Measurements from ENCODE around the gene RUFY4. TPM values are rescaled to one million over a fixed set of nuclear protein-coding genes. Genes with fewer than 3 reads are reported as not detected.

RUFY4 gene
- total RNA-seq, 1 donor from 2014 or later: not detected

DNA sequence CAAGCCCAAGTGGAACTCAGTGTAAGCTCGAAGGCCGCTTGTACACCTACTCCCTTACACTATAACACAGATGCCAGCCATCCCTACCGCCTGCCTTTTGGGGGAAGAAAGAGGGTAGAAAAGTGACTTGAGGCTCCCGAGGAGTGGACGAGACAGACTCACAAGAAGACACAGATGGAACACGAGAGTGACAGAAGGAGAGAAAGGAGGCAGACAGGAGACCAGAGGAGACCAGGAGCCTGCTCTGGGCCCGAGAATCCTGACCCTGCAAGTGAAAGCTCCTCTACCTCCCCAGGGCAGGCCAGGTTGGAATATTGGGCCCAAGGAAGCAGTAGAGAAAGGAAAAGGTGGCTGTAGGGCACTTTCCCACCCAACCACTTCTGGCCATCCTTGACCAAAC lies 42.8 kb upstream of the RUFY4 start:
- TF ChIP-seq, protein P1, sequence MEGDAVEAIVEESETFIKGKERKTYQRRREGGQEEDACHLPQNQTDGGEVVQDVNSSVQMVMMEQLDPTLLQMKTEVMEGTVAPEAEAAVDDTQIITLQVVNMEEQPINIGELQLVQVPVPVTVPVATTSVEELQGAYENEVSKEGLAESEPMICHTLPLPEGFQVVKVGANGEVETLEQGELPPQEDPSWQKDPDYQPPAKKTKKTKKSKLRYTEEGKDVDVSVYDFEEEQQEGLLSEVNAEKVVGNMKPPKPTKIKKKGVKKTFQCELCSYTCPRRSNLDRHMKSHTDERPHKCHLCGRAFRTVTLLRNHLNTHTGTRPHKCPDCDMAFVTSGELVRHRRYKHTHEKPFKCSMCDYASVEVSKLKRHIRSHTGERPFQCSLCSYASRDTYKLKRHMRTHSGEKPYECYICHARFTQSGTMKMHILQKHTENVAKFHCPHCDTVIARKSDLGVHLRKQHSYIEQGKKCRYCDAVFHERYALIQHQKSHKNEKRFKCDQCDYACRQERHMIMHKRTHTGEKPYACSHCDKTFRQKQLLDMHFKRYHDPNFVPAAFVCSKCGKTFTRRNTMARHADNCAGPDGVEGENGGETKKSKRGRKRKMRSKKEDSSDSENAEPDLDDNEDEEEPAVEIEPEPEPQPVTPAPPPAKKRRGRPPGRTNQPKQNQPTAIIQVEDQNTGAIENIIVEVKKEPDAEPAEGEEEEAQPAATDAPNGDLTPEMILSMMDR (IDR thresholded peaks at IDR 0.05; ENCODE audit: borderline replicate concordance): no peak
- Histone ChIP-seq H3K9me3 (replicated peaks) (no peaks in the 10 kb centered on the region), H3K36me3 (no peaks in the 10 kb centered on the region), H3K4me1 (peaks cover 88% of the 10 kb centered on the region), H3K27me3 (ENCODE audit: low read depth) (no peaks in the 10 kb centered on the region), H3K4me3 (no peak overlapping the region), H3K27ac (replicated peaks) (peak overlapping the region; percentile 89)
- intact Hi-C loops (cut with micrococcal nuclease): no loop called here
- DNase-seq: no peak

DNA sequence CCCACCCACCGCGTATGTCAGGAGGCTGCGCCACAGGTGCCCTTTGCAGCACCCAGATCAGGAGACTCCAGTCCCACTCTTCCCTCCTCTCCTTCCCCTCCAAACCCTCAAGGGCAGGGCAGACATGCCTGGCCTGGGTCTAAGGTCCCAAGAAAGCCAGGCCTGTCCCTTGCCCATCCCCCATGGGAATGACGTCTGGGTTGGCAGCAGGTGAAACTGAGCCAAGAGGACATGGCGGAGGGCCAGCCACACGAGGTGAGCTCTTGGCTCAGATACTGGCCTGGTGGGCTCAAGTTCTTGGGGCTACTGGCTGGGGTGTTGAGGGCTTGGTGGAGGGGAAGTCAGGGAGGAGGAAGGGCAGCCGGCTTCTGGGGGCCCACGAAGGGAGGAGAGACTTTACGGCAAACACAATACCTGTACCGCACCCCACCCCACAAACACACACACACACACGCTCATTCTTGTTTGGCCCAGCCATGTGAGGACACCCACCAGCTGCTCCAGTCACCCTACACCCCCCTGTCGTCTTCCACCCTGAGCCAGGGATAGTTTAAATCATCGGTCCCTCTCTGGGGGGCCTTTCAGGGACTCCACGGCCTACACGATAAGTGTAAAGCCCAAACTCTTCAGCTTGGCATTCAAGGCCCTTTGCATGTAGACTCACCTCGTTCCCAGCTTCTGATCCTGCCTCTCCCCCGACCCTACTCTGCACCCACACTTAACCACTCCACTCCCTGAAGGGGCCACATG lies 42.2 kb upstream of the RUFY4 start:
- Histone ChIP-seq H3K9me3 (replicated peaks) (no peaks in the 10 kb centered on the region), H3K27me3 (ENCODE audit: low read depth) (no peaks in the 10 kb centered on the region), H3K27ac (replicated peaks) (peak overlapping the region; percentile 89), H3K4me3 (no peak overlapping the region), H3K36me3 (no peaks in the 10 kb centered on the region), H3K4me1 (peaks cover 87% of the 10 kb centered on the region)
- peak; percentile 62 for DNase-seq
- intact Hi-C loops (cut with micrococcal nuclease): no loop called here
- TF ChIP-seq, protein P1 (IDR thresholded peaks at IDR 0.05; ENCODE audit: borderline replicate concordance): no peak

DNA sequence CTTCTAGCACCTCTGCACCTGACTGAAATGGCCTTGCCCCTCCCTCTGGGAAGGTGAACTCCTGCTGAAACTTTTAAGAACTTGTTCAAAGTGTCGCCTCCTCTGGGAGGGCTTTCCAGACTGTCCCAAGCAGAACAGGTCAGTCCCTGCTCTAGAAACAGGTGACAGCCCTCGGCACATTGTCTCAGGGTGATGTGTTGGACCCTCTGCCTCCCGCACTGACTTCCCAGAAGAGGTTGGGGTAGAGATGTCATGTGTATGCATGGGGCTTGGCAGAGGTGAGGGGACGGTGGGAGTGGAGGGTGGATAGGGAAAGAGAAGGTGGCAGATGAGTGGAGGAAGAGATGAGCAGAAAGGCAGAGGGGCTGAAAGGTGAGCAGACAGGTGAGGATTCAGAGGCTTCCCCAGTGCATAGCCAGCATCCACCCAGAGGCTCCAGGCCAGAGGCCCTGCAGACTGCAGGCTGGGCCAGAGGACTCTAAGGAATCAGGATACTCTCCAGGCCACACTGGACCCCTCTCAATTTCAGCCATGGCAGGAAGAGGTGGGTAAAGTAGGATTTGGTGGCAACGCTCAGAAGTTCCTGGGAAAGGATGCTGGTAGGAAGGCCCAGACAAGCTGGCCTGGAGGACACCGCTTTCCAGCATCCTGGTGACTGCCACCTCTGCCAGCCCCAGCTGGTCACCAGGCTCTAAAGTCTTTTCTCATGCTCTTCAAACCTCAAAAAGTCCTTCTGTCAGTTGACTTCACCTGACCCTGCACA lies 41.4 kb upstream of the RUFY4 start:
- DNase-seq: no peak
- H3K27me3 ChIP-seq (ENCODE audit: low read depth): no peaks in the 10 kb centered on the region
- intact Hi-C loops (cut with micrococcal nuclease): no loop called here
- H3K9me3 ChIP-seq (replicated peaks): no peaks in the 10 kb centered on the region
- peaks cover 85% of the 10 kb centered on the region for H3K4me1 ChIP-seq
- no peak overlapping the region for H3K4me3 ChIP-seq
- TF ChIP-seq, protein P1 (IDR thresholded peaks at IDR 0.05; ENCODE audit: borderline replicate concordance): no peak
- no peaks in the 10 kb centered on the region for H3K36me3 ChIP-seq
- H3K27ac ChIP-seq (replicated peaks): peak overlapping the region; percentile 89

DNA sequence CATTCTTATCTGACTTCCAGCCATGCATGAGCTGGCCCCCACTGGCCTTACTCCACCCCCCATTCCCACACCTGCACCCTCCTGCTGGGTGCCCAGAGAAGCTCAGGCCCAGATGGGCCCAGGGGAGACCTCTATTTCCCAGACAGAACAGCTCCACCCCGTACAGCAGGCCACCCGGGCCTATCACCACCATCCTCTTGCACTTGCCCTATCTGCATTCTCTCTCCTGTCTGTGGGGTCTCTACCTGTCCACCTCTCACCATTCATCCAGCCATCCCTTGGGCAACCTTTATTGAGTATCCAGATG lies 40.9 kb upstream of the RUFY4 start:
- DNase-seq: peak; percentile 8
- peaks cover 80% of the 10 kb centered on the region for H3K4me1 ChIP-seq
- TF ChIP-seq, protein P1 (IDR thresholded peaks at IDR 0.05; ENCODE audit: borderline replicate concordance): no peak
- H3K9me3 ChIP-seq (replicated peaks): no peaks in the 10 kb centered on the region
- peak overlapping the region; percentile 89 for H3K27ac ChIP-seq (replicated peaks)
- intact Hi-C loops (cut with micrococcal nuclease): no loop called here
- no peak overlapping the region for H3K4me3 ChIP-seq
- H3K27me3 ChIP-seq (ENCODE audit: low read depth): peaks cover 2% of the 10 kb centered on the region
- H3K36me3 ChIP-seq: no peaks in the 10 kb centered on the region

DNA sequence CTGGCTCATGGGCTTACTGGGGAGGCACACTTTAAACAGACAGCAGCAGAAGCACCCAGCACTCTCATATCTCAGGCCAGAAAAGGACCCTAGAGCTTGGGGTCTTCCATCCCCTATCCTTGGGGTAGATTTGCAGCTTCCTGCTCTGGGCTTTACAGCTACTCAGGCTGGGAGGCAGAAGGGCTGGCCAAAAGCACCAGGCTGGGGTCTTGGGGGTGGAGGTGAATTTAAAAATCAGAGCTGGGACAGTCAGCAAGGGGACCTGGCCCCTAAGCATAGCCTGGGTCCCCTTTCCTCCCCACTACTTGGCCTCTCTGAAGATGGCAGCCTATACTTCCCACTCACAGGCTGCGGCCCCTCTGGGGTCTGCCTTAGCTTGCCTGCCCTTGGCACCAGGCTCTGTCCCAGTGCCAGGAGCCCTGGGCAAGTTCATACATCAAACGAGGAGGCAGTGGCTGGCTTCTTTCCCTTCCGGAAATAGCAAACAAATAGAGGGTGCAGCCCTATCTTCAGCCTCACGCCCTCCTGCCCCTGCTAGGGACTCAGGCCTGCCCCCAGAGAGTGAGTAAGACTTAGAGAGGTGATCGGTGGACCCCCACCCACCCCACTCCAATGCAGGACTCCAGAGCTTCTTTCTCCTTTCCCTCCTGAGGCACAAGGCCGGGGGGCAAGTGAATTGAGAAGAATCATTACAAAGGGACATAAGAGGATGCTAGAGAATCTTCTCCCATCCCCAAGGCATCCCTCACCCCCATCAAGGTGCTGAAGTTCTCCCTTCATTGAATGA lies 40.3 kb upstream of the RUFY4 start:
- Histone ChIP-seq H3K4me1 (peaks cover 74% of the 10 kb centered on the region), H3K27me3 (ENCODE audit: low read depth) (peaks cover 9% of the 10 kb centered on the region), H3K9me3 (replicated peaks) (no peaks in the 10 kb centered on the region), H3K27ac (replicated peaks) (peak overlapping the region; percentile 89), H3K36me3 (no peaks in the 10 kb centered on the region), H3K4me3 (no peak overlapping the region)
- TF ChIP-seq, protein P1 (IDR thresholded peaks at IDR 0.05; ENCODE audit: borderline replicate concordance): no peak
- DNase-seq: no peak
- intact Hi-C loops (cut with micrococcal nuclease): no loop called here

Data from left ventricle myocardium inferior (tissue), 1 donor.